RWPE1 (cell line): ENCODE measurements around the gene ADGRL2.

ENCODE experiments used
- CTCF ChIA-PET: fragments of 350-600 bp; sonication (Branson Sonifier 250); formaldehyde crosslinking; extraction: SDS; loops from one replicate; lab custom pipeline; 2021; lab: Yijun Ruan, JAX
- POLR2A ChIA-PET: fragments of 400-600 bp; formaldehyde crosslinking; extraction: SDS; loops from one replicate; lab custom pipeline; 2020; ENCODE audit warnings: antibody characterized with exemption; ENCODE audit not compliant: low non-redundant PET; lab: Yijun Ruan, JAX
- DNase-seq: peaks from one replicate; pipeline ENCODE4 v3.0.0; 2012; ENCODE audit warnings: low spot score
- H3K27ac ChIP-seq: fragments of 450-650 bp; 2 replicates; pipeline ENCODE4 v1.5.1; 2017
- TF ChIP-seq, protein P1 (sequence below): fragments of 450-650 bp; conservative IDR thresholded peaks from 2 replicates; pipeline ENCODE4 v1.5.1; 2017; ENCODE audit warnings: low read depth, mild to moderate bottlenecking

Gene ADGRL2

DNA sequence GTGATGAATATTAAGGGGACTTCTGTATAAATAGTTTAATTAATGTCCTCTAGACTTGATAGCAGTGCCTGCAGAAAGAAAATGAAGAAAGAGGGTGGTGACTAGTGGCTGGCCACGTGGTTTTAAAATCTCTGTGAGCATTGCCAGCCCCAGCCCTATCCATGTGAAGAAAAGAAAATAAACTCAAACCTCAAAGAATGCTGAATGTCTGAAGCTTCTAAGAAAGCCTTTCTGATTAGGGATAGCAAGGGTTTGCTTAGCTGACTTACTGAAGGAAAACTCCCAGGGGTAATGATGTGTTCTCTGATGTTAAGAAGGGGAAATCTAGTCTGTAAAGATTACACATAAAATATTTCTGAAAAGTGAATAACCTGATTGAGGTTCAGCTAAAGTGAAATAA is 31.8 kb downstream of the ADGRL2 start:
- POLR2A ChIA-PET: no interaction called here
- TF ChIP-seq, protein P1, sequence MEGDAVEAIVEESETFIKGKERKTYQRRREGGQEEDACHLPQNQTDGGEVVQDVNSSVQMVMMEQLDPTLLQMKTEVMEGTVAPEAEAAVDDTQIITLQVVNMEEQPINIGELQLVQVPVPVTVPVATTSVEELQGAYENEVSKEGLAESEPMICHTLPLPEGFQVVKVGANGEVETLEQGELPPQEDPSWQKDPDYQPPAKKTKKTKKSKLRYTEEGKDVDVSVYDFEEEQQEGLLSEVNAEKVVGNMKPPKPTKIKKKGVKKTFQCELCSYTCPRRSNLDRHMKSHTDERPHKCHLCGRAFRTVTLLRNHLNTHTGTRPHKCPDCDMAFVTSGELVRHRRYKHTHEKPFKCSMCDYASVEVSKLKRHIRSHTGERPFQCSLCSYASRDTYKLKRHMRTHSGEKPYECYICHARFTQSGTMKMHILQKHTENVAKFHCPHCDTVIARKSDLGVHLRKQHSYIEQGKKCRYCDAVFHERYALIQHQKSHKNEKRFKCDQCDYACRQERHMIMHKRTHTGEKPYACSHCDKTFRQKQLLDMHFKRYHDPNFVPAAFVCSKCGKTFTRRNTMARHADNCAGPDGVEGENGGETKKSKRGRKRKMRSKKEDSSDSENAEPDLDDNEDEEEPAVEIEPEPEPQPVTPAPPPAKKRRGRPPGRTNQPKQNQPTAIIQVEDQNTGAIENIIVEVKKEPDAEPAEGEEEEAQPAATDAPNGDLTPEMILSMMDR: no peak
- no peak overlapping the region for H3K27ac ChIP-seq
- CTCF ChIA-PET: no interaction called here
- no peak for DNase-seq

DNA sequence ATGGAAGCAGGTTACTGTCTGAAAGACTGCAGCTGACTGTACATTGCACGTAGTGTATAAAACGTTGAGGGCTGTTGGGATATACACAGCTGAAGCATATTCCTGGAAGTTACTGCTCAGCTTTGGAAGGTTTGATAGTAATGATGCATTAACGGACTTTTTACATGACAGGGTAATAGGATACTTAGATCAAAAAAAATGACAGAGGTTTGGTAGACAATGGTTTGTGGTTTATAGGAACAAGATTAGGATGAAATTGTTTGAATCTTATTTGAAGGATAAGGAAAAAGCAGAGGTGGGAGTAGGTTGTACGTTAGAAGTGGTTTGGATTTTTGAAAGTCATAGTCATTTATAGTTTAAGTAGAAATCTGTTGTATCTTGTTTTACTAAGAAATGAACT is 33.0 kb downstream of the ADGRL2 start:
- TF ChIP-seq, protein P1: no peak
- H3K27ac ChIP-seq: no peak overlapping the region
- ChIA-PET POLR2A (no interaction called here), CTCF (interaction anchor here (0.6 kb wide), 1 partner anchor 137 kb away, joined by 6 read pairs; no protein-coding TSS in a partner anchor)
- DNase-seq: no peak

DNA sequence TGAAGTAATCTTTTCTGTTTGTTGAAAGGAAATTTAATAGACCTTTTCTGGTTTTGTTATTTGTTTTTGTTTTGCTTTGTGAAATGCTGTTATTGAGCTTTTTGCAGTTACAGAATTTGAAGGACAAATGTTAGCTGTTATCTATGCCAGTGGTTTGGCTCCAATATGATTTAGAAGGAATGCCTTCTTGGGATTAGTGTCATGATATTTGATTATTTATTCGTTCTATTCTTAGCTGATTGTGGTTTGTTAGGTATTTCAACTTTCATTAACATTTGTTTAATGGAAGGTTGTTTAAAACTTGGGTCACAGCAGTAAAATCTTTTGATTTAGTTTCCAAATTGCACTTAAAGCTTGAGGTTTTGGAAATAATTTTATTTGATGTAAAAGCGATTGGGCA is 33.5 kb downstream of the ADGRL2 start:
- ChIA-PET POLR2A (no interaction called here), CTCF (interaction anchor here (0.6 kb wide), 1 partner anchor 137 kb away, joined by 6 read pairs; no protein-coding TSS in a partner anchor)
- TF ChIP-seq, protein P1: no peak
- DNase-seq: no peak
- H3K27ac ChIP-seq: no peak overlapping the region

DNA sequence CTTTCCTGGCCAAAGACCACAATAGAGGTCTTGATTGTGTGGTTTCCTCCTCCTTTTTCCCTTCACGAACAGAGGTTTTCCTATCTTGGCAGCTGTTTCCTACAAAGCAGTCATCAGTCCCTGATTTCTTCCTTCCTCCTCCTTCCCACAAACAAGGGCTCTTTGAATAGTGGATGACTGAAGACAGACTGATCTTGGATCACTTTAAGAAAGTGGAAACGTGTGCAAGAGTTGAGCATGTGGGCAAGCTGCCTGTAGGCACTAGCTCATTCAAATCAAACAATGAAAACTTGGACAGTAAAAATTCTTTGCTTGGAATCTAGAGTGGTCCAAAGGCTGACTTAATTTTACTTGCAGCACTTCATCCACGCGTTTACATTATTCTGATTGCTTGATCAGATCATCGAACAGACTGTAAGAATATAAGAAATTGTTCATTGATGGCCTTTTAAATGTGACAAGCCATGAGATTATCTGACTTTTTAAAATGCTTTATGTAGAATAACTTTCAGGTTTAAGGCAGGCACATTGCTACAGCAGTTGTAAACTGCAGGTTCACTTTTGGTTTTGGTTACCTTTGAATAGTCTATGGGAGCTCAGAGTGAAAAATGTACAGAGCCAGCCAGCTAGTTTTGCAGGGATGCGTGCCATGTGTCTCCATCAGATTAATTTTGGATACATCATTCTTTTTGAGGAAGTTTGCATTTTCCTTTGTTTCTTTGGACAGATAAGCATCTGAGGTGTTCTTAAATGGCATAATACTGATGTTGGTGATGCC is 34.4 kb downstream of the ADGRL2 start:
- CTCF ChIA-PET: interaction anchor here (0.6 to 0.7 kb wide), 2 partner anchors 394 to 428 kb away, joined by 3 to 4 read pairs; no protein-coding TSS in a partner anchor

DNA sequence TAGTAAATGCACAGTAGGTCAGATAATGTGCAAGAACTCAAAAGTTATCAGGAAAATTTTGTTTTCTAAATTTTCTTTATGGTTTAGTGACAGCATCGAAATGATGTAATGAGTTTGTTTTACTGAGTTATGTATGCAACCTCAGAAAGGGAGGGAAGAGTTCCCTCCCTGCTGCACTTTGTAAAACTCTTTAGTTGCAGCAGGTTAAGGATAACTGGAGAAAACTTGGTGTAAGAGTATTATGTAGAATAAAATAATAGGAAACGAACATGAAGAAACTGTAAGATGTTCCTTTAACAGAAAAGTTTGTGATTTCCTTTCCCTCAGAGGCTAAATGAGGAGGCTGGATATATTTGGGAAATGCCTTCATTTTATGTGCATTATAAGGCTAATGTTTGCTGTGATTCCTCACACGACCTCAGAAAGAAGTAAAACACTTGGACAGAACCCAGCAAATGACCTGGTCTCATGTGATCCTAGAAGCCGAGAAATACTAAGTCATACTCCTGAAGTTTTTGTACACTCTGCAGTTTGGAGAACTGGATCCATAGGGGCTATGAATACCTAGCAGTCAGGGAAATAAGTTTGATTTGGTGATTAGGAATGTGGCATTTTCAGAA is 35.4 kb downstream of the ADGRL2 start:
- no peak for DNase-seq
- CTCF ChIA-PET: interaction anchor here (0.6 kb wide), 1 partner anchor 393 kb away, joined by 4 read pairs; no protein-coding TSS in a partner anchor
- no peak overlapping the region for H3K27ac ChIP-seq
- TF ChIP-seq, protein P1: no peak
- POLR2A ChIA-PET: no interaction called here

More for the DNA sequence above, 34.4 kb downstream of the ADGRL2 start:
- TF ChIP-seq, protein P1: no peak
- H3K27ac ChIP-seq: no peak overlapping the region
- no peak for DNase-seq
- POLR2A ChIA-PET: no interaction called here

DNA sequence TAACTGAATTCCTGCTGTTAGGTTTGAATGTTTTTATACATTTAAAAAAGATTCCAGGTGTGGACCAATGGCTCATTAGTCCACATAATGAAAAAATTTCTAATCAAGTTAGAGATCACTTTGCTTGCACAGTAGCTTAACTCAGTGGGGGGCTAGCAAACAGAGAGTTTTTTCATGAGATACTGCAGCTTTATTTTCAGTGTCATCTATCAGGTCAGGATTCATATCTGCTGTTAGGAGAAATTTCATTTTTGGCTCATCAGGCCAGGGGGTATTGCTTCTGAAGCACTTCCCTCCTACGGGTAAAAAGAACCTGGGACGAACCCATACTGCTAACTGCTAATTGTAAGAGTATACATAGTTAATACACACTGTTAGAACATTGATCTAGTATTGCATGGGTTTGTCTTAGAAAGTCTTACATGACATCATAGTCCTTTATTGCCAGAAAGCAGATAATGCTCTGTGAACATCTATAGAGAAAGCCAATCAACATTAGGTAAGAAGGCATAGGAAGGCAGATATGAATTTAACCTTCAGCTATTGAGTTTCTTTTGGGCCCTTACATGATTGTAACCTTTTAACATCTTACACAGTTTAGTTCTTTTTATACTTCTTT is 38.0 kb downstream of the ADGRL2 start:
- POLR2A ChIA-PET: no interaction called here
- TF ChIP-seq, protein P1: no peak
- no peak for DNase-seq
- no peak overlapping the region for H3K27ac ChIP-seq
- CTCF ChIA-PET: interaction anchor here (0.6 kb wide), 1 partner anchor 289 kb away, joined by 3 read pairs; no protein-coding TSS in a partner anchor
